Measurements from ENCODE around the gene PI3. TPM values are rescaled to one million over a fixed set of nuclear protein-coding genes. Genes with fewer than 3 reads are reported as not detected.

Gene PI3
- polyA plus RNA-seq, 1 experiment, result not detected

DNA sequence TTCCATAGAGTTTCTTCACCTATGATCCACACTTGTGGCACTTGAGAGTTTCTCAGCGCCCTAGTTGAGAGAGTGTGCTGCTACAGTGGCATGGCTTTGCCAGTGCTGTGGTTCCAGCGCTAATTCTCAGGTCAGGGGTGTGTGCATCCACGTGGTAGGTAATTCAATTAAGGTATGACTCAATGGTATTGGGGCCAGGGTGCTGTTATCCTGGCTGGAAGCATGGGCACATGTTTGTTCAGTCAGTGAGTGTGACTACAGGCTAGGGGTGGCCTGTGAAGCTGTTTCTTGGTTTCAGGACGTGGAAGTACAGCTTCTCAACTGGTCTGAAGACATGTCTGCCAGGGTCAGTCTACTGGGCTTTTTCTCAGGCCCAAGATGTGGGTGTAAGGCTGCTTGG is 43.4 kb downstream of the PI3 start:
- TF ChIP-seq CTCF (IDR thresholded peaks at IDR 0.05; ENCODE audit: insufficient read depth, low read depth, low read length), result no peak
- Histone ChIP-seq H3K36me3 (ENCODE audit: control insufficient read depth, insufficient read depth, low read length) (no peaks in the 10 kb centered on the region), H3K27me3 (ENCODE audit: control insufficient read depth, insufficient read depth, low read length) (peaks cover 5% of the 10 kb centered on the region), H3K4me3 (ENCODE audit: low read depth, low read length) (no peak overlapping the region)
- no peak for DNase-seq (ENCODE audit: low read depth)
- POLR2A ChIA-PET, result no interaction called here
- CTCF ChIA-PET, result interaction anchor here (1.0 to 1.3 kb wide), 3 partner anchors 15 to 72 kb away, joined by 3 to 5 read pairs (median 3); no protein-coding TSS in a partner anchor

GRCh38 chr20:45218636-45219035 is 43.9 kb downstream of the PI3 start:
- no peak overlapping the region for H3K4me3 ChIP-seq (ENCODE audit: low read depth, low read length)
- H3K27me3 ChIP-seq (ENCODE audit: control insufficient read depth, insufficient read depth, low read length), result peaks cover 5% of the 10 kb centered on the region
- DNase-seq (ENCODE audit: low read depth), result no peak
- ChIA-PET POLR2A (no interaction called here), CTCF (interaction anchor here (1.0 to 1.3 kb wide), 2 partner anchors 14 to 72 kb away, joined by 3 to 5 read pairs; no protein-coding TSS in a partner anchor)
- H3K36me3 ChIP-seq (ENCODE audit: control insufficient read depth, insufficient read depth, low read length), result no peaks in the 10 kb centered on the region
- TF ChIP-seq CTCF (IDR thresholded peaks at IDR 0.05; ENCODE audit: insufficient read depth, low read depth, low read length), result no peak

DNA sequence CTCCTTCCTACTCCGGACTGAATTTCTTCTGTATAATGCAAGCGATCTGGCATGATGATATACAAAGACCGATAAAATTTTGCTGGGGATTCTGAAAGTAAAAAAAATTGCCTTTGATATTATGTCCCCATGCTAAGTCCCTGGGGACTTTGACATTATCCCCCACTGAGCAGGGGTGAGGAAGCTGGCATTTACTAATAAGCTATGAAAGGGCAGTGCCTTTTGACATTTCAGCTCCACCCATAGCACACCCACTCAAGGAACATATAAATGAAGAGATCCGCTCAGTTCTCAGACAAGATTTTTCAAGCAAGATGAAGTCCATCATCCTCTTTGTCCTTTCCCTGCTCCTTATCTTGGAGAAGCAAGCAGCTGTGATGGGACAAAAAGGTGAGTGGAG is 46.4 kb downstream of the PI3 start, which contains the start of gene SEMG2:
Gene SEMG2, plus strand, starts transcription at position 298 of the 400 bp plus-strand sequence. Its CDS starts 17 bp downstream, at position 315.
- ChIA-PET CTCF (interaction anchor here (1.6 kb wide), 1 partner anchor 177 kb away, joined by 5 read pairs; no protein-coding TSS in a partner anchor), POLR2A (no interaction called here)
- no peaks in the 10 kb centered on the region for H3K36me3 ChIP-seq (ENCODE audit: control insufficient read depth, insufficient read depth, low read length)
- TF ChIP-seq CTCF (IDR thresholded peaks at IDR 0.05; ENCODE audit: insufficient read depth, low read depth, low read length), result no peak
- H3K4me3 ChIP-seq (ENCODE audit: low read depth, low read length), result no peak within 1 kb of the TSS
- no peak for DNase-seq (ENCODE audit: low read depth)
- peaks cover 5% of the 10 kb centered on the region for H3K27me3 ChIP-seq (ENCODE audit: control insufficient read depth, insufficient read depth, low read length)

- H3K27me3 ChIP-seq (ENCODE audit: control insufficient read depth, insufficient read depth, low read length), result peaks cover 3% of the 10 kb centered on the region
- no peak overlapping the region for H3K4me3 ChIP-seq (ENCODE audit: low read depth, low read length)
- no peak for TF ChIP-seq CTCF (IDR thresholded peaks at IDR 0.05; ENCODE audit: insufficient read depth, low read depth, low read length)
- ChIA-PET CTCF (no interaction called here), POLR2A (no interaction called here)
- H3K36me3 ChIP-seq (ENCODE audit: control insufficient read depth, insufficient read depth, low read length), result no peaks in the 10 kb centered on the region
- no peak for DNase-seq (ENCODE audit: low read depth)
Measured at GRCh38 chr20:45223136-45223535, 48.4 kb downstream of the PI3 start.

Other genes with a start within 250 kb of the PI3 start
- gene TOMM34, start 214.5 kb upstream of the PI3 start, polyA plus RNA-seq (2011; rRNA removed), result 37.9 and 48.6 TPM in 2 replicates
- 12.4 and 19.9 TPM in 2 replicates for gene STK4, start 208.4 kb upstream of the PI3 start, polyA plus RNA-seq (2011; rRNA removed)
- 0.64 and 0.74 TPM in 2 replicates for gene KCNS1, start 73.8 kb upstream of the PI3 start, polyA plus RNA-seq (2011; rRNA removed)
- gene WFDC5, start 59.7 kb upstream of the PI3 start, polyA plus RNA-seq (2011; rRNA removed), result not detected in 2 replicates
- not detected in 2 replicates for gene WFDC12, start 50.4 kb upstream of the PI3 start, polyA plus RNA-seq (2011; rRNA removed)
- not detected in 2 replicates for gene SEMG1, start 32.1 kb downstream of the PI3 start, polyA plus RNA-seq (2011; rRNA removed)
- not detected in 2 replicates for gene SEMG2, start 46.5 kb downstream of the PI3 start, polyA plus RNA-seq (2011; rRNA removed)
- gene SLPI, start 79.7 kb downstream of the PI3 start, polyA plus RNA-seq (2011; rRNA removed), result 0.21 TPM in 1 of 2 replicates, not detected in the other
- not detected in 2 replicates for gene RBPJL, start 131.9 kb downstream of the PI3 start, polyA plus RNA-seq (2011; rRNA removed)
- 0.05 and 0.06 TPM in 2 replicates for gene MATN4, start 133.4 kb downstream of the PI3 start, polyA plus RNA-seq (2011; rRNA removed)
- gene SDC4, start 173.5 kb downstream of the PI3 start, polyA plus RNA-seq (2011; rRNA removed), result 147 and 153 TPM in 2 replicates
- gene SYS1, start 188.3 kb downstream of the PI3 start, polyA plus RNA-seq (2011; rRNA removed), result 38.8 and 71.4 TPM in 2 replicates
- gene TP53TG5, start 203.4 kb downstream of the PI3 start, polyA plus RNA-seq (2011; rRNA removed), result not detected in 2 replicates
- gene DBNDD2, start 233.4 kb downstream of the PI3 start, polyA plus RNA-seq (2011; rRNA removed), result 69.4 and 77.0 TPM in 2 replicates
- gene PIGT, start 241.2 kb downstream of the PI3 start, polyA plus RNA-seq (2011; rRNA removed), result 135 and 236 TPM in 2 replicates